ENCODE results near the gene FARP2.
"Not testable (repeated sequence)": the region's sequence is repeated elsewhere in the genome, so short reads cannot be mapped to it uniquely, and the experiment has no call there.

Gene FARP2

DNA sequence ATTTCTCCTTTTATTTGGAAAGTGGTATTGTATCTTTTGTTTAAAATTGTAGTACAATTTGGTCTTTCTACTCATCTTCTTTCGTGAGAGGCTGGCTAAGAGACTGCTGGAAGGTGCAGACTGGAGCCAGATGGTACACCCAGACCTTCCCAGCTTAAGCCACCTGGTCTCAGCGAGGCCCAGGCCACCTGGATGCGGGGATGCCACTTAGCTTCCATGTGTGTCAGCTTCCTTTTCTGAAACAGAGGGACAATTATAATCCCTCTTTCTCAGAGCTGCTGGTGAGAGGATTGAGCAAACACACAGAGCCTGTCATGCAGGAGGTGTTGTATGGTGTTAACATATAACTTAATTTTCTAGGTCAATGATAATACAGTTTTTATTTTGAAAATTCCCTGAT, 17.4 kb downstream of the FARP2 start:
- no peak for DNase-seq (ENCODE audit: low read depth)
- TF ChIP-seq, protein P1, sequence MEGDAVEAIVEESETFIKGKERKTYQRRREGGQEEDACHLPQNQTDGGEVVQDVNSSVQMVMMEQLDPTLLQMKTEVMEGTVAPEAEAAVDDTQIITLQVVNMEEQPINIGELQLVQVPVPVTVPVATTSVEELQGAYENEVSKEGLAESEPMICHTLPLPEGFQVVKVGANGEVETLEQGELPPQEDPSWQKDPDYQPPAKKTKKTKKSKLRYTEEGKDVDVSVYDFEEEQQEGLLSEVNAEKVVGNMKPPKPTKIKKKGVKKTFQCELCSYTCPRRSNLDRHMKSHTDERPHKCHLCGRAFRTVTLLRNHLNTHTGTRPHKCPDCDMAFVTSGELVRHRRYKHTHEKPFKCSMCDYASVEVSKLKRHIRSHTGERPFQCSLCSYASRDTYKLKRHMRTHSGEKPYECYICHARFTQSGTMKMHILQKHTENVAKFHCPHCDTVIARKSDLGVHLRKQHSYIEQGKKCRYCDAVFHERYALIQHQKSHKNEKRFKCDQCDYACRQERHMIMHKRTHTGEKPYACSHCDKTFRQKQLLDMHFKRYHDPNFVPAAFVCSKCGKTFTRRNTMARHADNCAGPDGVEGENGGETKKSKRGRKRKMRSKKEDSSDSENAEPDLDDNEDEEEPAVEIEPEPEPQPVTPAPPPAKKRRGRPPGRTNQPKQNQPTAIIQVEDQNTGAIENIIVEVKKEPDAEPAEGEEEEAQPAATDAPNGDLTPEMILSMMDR (conservative IDR thresholded peaks at IDR 0.05; ENCODE audit: control insufficient read depth, insufficient read depth, low read depth, low read length): no peak
- H3K4me3 ChIP-seq (ENCODE audit: control insufficient read depth, low read depth, low read length): no peak overlapping the region

DNA sequence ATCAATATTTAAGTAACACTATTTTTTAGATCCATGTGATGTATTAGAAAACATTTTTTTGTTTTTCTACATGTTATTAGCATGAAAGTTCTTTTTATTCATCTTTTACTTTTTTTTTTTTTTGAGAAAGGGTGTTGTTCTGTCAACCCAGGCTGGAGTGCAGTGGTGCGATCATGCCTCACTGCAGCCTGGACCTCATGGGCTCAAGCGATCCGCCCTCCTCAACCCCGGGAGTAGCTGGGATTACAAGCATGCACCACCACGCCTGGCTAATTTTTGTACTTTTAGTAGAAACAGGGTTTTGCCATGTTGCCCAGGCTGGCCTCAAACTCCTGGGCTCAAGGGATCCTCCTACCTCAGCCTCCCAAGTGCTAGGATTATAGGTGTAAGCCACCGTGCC, 17.8 kb downstream of the FARP2 start:
- DNase-seq (ENCODE audit: low read depth); H3K4me3 ChIP-seq (ENCODE audit: control insufficient read depth, low read depth, low read length): not testable (repeated sequence)

GRCh38 chr2:241375300-241375699, 19.2 kb downstream of the FARP2 start:
- H3K4me3 ChIP-seq (ENCODE audit: control insufficient read depth, low read depth, low read length): no peak overlapping the region
- DNase-seq (ENCODE audit: low read depth): no peak
- TF ChIP-seq, protein P1 (conservative IDR thresholded peaks at IDR 0.05; ENCODE audit: control insufficient read depth, insufficient read depth, low read depth, low read length): no peak

- H3K4me3 ChIP-seq (ENCODE audit: control insufficient read depth, low read depth, low read length): no peak overlapping the region
- TF ChIP-seq, protein P1 (conservative IDR thresholded peaks at IDR 0.05; ENCODE audit: control insufficient read depth, insufficient read depth, low read depth, low read length): no peak
- no peak for DNase-seq (ENCODE audit: low read depth)
Observed at GRCh38 chr2:241376808-241377207, 20.7 kb downstream of the FARP2 start.

DNA sequence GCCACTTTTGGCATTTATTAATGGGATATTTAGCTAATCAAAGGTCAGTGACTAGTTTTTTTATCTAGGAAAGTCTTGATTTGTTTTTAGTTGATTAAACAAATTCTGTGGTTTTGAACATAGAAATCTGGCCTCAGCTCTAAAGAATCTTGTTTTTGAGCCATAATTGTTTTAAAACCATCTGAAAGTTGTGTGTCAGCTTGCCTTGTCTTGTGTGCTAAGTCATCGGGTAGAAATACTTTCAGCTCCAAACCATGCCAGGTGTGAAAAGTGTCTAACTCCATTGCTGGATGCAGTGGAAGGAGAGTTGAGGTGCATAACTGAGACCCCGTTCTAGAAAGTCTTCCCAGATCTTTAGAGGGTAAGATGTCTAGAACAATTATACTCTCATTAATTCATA, 22.7 kb downstream of the FARP2 start:
- peak; percentile 27 for DNase-seq (ENCODE audit: low read depth)
- TF ChIP-seq, protein P1 (conservative IDR thresholded peaks at IDR 0.05; ENCODE audit: control insufficient read depth, insufficient read depth, low read depth, low read length): no peak
- H3K4me3 ChIP-seq (ENCODE audit: control insufficient read depth, low read depth, low read length): no peak overlapping the region

DNA sequence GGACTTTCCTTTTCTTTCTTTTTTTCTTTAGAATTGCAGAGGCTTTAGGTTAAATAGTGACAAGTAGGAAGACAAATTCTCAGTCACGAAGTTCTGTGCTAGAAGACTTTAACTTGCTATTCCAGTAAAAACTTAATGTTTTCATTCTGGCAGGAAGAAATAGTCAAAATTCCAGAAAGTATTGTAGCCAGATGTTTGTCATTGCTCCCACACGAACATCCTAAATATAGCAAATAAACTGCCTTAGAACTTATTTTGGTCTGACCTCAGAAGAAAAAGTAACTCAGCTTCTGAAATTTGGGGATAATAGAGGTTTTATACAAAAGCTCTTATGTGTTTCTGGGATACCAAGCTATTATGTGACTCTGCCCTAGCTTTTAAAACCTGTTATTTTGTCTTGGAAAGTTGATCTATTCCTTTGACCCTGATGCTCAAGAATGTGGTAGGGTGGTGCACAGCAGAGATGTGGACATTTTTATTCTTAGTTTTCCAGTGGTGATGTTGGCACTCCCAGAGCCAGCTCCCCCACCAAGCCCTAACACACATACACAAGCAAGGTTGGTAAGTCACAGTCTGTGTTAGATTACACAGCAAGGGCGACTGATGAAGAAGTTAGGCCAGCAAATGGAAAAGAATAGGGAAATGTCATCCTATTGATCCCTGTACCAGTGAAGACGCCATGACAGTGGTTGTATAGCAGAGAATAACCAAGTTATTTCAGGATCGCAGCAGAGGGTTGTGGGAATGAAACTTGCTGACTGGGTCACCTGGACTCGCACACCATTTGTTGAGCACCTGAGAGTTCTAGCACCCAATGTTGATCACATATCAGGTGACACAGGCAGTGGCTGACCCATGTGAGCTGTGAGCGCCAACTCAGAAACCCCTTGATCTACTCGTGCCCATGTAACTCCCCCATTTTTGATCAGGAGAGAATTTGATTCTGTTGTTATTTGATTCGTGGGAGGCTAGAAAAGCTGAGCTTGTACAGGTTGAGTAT, 23.7 kb downstream of the FARP2 start:
- peak; percentile 46 for DNase-seq (ENCODE audit: low read depth)
- TF ChIP-seq, protein P1 (conservative IDR thresholded peaks at IDR 0.05; ENCODE audit: control insufficient read depth, insufficient read depth, low read depth, low read length): no peak

DNA sequence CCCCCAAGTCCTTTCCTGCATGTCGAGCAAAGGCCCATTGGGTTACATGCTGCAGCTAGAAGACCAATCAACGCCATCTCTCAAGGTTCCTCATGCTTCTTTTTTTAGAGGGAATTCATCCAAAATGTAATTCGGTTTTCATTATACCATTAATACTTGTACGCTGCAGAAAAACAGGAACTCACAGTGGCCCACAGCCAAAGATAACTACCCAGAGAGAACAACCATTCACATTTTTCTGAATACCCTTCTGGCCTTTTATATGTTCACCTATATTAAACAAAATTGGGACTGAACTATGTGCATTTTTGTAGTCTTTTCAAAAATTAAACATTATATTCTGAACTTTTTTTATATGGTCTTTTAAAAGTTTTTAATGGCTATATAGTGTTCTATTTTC, 25.8 kb downstream of the FARP2 start:
- TF ChIP-seq, protein P1 (conservative IDR thresholded peaks at IDR 0.05; ENCODE audit: control insufficient read depth, insufficient read depth, low read depth, low read length): no peak
- H3K4me3 ChIP-seq (ENCODE audit: control insufficient read depth, low read depth, low read length): no peak overlapping the region

More for the DNA sequence above, 23.7 kb downstream of the FARP2 start:
- no peak overlapping the region for H3K4me3 ChIP-seq (ENCODE audit: control insufficient read depth, low read depth, low read length)

DNA sequence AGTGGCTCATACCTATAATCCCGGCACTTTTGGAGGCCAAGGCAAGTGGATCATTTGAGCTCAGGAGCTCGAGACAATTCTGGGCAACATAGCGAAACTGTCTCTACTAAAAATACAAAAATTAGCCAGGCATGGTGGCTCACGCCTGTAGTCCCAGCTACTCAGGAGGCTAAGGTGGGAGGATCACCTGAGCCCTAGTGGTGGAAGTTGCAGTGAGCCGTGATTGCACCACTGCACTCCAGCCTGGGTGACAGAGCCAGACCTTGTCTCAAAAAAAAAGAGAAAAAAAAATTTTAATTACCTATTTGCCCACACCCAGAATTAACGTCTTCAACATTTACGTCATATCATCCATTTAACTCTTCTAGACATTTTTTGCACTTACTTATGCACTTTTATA, 29.4 kb downstream of the FARP2 start:
- not testable (repeated sequence) for H3K4me3 ChIP-seq (ENCODE audit: control insufficient read depth, low read depth, low read length); DNase-seq (ENCODE audit: low read depth)

More for the DNA sequence above, 25.8 kb downstream of the FARP2 start:
- DNase-seq (ENCODE audit: low read depth): no peak

All from fibroblast of mammary gland (primary cell).